Measurements from ENCODE around the gene MBD5.

MBD5 gene

GRCh38 chr2:148218326-148219075 is 197.6 kb downstream of the MBD5 start:
- in situ Hi-C loops (cut with MboI; ENCODE audit: low sequenced_read_pairs, unreplicated experiment), result no loop called here
- DNase-seq (ENCODE audit: low spot score), result no peak
- TF ChIP-seq CTCF (IDR thresholded peaks at IDR 0.05; ENCODE audit: borderline replicate concordance, control extremely low read depth, extremely low read depth, insufficient read depth, missing control alignments), result no peak

GRCh38 chr2:148221166-148221565 is 200.3 kb downstream of the MBD5 start:
- TF ChIP-seq CTCF (IDR thresholded peaks at IDR 0.05; ENCODE audit: borderline replicate concordance, control extremely low read depth, extremely low read depth, insufficient read depth, missing control alignments), result no peak
- in situ Hi-C loops (cut with MboI; ENCODE audit: low sequenced_read_pairs, unreplicated experiment), result no loop called here
- DNase-seq (ENCODE audit: low spot score), result no peak

- in situ Hi-C loops (cut with MboI; ENCODE audit: low sequenced_read_pairs, unreplicated experiment), result no loop called here
- TF ChIP-seq CTCF (IDR thresholded peaks at IDR 0.05; ENCODE audit: borderline replicate concordance, control extremely low read depth, extremely low read depth, insufficient read depth, missing control alignments), result no peak
- DNase-seq (ENCODE audit: low spot score), result no peak
Observed at GRCh38 chr2:148221926-148222325, 201.0 kb downstream of the MBD5 start.

GRCh38 chr2:148231858-148232257 is 211.0 kb downstream of the MBD5 start:
- in situ Hi-C loops (cut with MboI; ENCODE audit: low sequenced_read_pairs, unreplicated experiment), result no loop called here
- TF ChIP-seq CTCF (IDR thresholded peaks at IDR 0.05; ENCODE audit: borderline replicate concordance, control extremely low read depth, extremely low read depth, insufficient read depth, missing control alignments), result no peak
- no peak for DNase-seq (ENCODE audit: low spot score)

GRCh38 chr2:148234143-148234542 is 213.3 kb downstream of the MBD5 start:
- TF ChIP-seq CTCF (IDR thresholded peaks at IDR 0.05; ENCODE audit: borderline replicate concordance, control extremely low read depth, extremely low read depth, insufficient read depth, missing control alignments), result no peak
- DNase-seq (ENCODE audit: low spot score), result no peak
- in situ Hi-C loops (cut with MboI; ENCODE audit: low sequenced_read_pairs, unreplicated experiment), result no loop called here

GRCh38 chr2:148237911-148238310 is 217.0 kb downstream of the MBD5 start:
- TF ChIP-seq CTCF (IDR thresholded peaks at IDR 0.05; ENCODE audit: borderline replicate concordance, control extremely low read depth, extremely low read depth, insufficient read depth, missing control alignments), result no peak
- DNase-seq (ENCODE audit: low spot score), result no peak
- in situ Hi-C loops (cut with MboI; ENCODE audit: low sequenced_read_pairs, unreplicated experiment), result no loop called here

Measured in GM13976 (cell line).